Effector CD4-positive, alpha-beta T cell (primary cell): ENCODE results near the gene MLX.
"Not testable (repeated sequence)": the region's sequence is repeated elsewhere in the genome, so short reads cannot be mapped to it uniquely, and the experiment has no call there.

Source experiments
- DNase-seq: peaks from one replicate; pipeline ENCODE4 v3.0.0-alpha.2; 2020

Gene MLX

GRCh38 chr17:42581744-42582270, 14.9 kb downstream of the MLX start:
- DNase-seq: no peak

- no peak for DNase-seq
These were observed 18.0 kb downstream of the MLX start for GRCh38 chr17:42584880-42585279.

GRCh38 chr17:42585353-42585752, 18.5 kb downstream of the MLX start:
- no peak for DNase-seq

- DNase-seq: no peak
These were observed 19.8 kb downstream of the MLX start for GRCh38 chr17:42586514-42587230.

- DNase-seq: no peak
These were observed 24.0 kb downstream of the MLX start for GRCh38 chr17:42590886-42591285.

- DNase-seq: no peak
These were observed 24.5 kb downstream of the MLX start for GRCh38 chr17:42591411-42591810.

GRCh38 chr17:42596386-42596785, 29.5 kb downstream of the MLX start:
- no peak for DNase-seq

- DNase-seq: no peak
These were observed 32.0 kb downstream of the MLX start for GRCh38 chr17:42598905-42599304.

GRCh38 chr17:42603318-42603717, 36.4 kb downstream of the MLX start:
- DNase-seq: no peak

- DNase-seq: no peak
These were observed 40.9 kb downstream of the MLX start for GRCh38 chr17:42607769-42608168.

- DNase-seq: no peak
These were observed 41.6 kb downstream of the MLX start for GRCh38 chr17:42608305-42609181.

- peak; percentile 99 for DNase-seq
These were observed 42.4 kb downstream of the MLX start, which contains the start of the genes RETREG3 and TUBG1 for GRCh38 chr17:42609182-42609813. Gene RETREG3 (minus strand): TSS chr17:42609374. CDS start chr17:42609324, 50 bp downstream. Gene TUBG1 (plus strand): TSS chr17:42609683. CDS start chr17:42609738, 55 bp downstream.

- DNase-seq: not testable (repeated sequence)
These were observed 43.2 kb downstream of the MLX start for GRCh38 chr17:42609814-42610801.

GRCh38 chr17:42612013-42612412, 45.1 kb downstream of the MLX start:
- DNase-seq: no peak

GRCh38 chr17:42613699-42614295, 46.9 kb downstream of the MLX start:
- DNase-seq: no peak

GRCh38 chr17:42617956-42618431, 51.1 kb downstream of the MLX start:
- no peak for DNase-seq

GRCh38 chr17:42618442-42619150, 51.7 kb downstream of the MLX start:
- DNase-seq: no peak

- DNase-seq: not testable (repeated sequence)
These were observed 55.1 kb downstream of the MLX start for GRCh38 chr17:42621987-42622386.
